HG03442 (cell line): ENCODE measurements around the gene TSNAXIP1.
"Not testable (repeated sequence)": the region's sequence is repeated elsewhere in the genome, so short reads cannot be mapped to it uniquely, and the experiment has no call there.

Experiments used
- ATAC-seq: cut with Tn5 transposase; IDR thresholded peaks from one replicate; pipeline ENCODE4 v1.9.1; 2021; ENCODE audit warnings: mild to moderate bottlenecking, moderate library complexity; ENCODE audit not compliant: unreplicated experiment

Gene TSNAXIP1

GRCh38 chr16:67857547-67858233, 51.0 kb downstream of the TSNAXIP1 start:
- ATAC-seq: no peak

GRCh38 chr16:67858500-67858899, 51.8 kb downstream of the TSNAXIP1 start:
- no peak for ATAC-seq

- ATAC-seq: no peak
Measured at GRCh38 chr16:67860589-67861398, 54.1 kb downstream of the TSNAXIP1 start.

- ATAC-seq: no peak
Measured at GRCh38 chr16:67861877-67862276, 55.2 kb downstream of the TSNAXIP1 start.

GRCh38 chr16:67862623-67863583, 56.2 kb downstream of the TSNAXIP1 start:
- ATAC-seq: no peak

DNA sequence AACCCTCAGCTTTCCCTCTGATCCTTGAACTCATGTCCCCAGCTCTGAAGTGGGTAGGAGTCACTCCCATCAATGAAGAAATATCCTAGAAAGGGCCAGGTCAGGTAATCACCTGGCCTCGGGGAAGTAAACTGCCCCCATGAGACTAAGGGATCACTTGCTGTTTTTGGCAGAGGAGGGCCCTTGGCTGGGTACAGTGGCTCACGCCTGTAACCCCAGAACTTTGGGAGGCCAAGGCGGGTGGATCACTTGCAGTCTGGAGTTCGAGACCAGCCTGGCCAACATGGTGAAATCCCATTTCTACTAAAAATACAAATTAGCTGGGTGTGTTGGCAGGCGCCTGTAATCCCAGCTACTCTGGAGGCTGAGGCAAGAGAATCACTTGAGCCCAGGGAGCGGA, 57.4 kb downstream of the TSNAXIP1 start:
- not testable (repeated sequence) for ATAC-seq

GRCh38 chr16:67864594-67864993, 57.9 kb downstream of the TSNAXIP1 start:
- ATAC-seq: no peak

DNA sequence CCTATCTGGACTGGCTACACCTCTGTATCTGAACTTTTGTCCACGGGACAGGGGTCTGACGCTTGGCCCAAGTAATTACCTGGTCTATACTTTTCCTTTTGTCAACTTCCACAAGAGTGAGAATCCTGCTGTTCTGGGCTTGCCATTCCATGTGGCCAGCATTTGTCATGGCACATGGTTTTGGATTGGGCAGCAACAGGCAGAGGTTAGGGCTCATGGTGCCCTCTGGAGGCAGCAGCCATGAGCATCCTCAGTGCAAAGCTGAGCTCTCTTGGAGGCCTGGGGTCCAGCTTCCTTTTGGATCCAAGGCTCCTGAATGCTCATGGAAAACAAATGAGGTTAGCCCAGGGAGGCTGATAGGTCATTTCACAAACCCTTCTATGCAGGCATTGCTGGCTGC, 58.6 kb downstream of the TSNAXIP1 start:
- no peak for ATAC-seq

- ATAC-seq: no peak
Measured at GRCh38 chr16:67868290-67868689, 61.6 kb downstream of the TSNAXIP1 start.

DNA sequence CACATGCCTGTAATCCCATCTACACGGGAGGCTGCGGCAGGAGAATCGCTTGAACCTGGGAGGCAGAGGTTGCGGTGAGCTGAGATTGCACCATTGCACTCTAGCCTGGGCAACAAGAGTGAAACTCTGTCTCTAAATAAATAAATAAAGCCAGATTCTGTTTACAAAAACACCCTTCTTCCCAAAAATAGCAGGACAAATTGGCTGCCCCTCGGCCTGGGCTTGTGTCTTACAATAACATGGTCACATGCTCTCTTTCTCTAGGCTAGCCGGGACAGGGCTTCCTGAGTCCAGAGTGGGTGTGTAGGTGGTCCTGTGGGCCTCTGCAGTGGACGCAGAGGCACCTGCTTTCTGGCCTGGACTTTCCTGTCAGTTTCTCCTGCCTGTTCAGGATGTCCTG, 63.0 kb downstream of the TSNAXIP1 start:
- no peak for ATAC-seq

GRCh38 chr16:67871256-67871655, 64.6 kb downstream of the TSNAXIP1 start:
- ATAC-seq: no peak

DNA sequence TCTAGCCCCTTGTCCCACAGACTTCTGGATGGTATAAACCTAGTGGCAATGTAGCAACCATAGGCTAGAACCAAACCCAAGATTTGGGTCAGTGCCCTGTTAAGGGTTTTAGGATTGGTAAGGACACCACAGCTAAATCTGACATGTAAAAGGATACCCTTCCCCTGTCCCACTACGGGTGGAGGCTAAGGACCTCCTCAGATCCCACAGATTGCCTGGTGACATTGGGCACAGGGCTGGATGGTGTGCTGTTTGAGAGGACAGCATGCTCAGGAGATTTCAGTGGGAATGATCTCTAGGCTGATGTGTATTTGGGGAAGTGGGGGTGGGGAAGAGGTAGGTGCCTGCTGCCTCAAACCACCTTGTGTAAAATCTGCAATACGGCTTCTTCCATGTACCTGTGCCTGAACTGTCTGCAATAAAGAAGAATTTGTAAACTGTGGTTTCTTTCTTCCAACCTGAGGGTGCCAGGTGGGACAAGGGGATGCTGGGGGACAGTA, 65.5 kb downstream of the TSNAXIP1 start:
- no peak for ATAC-seq

- peak; percentile 74 for ATAC-seq
Measured at GRCh38 chr16:67872631-67873434, 66.1 kb downstream of the TSNAXIP1 start, which contains the start of gene EDC4. Gene EDC4, plus strand, starts transcription at chr16:67873052. Its CDS starts 210 bp downstream, at chr16:67873262.

DNA sequence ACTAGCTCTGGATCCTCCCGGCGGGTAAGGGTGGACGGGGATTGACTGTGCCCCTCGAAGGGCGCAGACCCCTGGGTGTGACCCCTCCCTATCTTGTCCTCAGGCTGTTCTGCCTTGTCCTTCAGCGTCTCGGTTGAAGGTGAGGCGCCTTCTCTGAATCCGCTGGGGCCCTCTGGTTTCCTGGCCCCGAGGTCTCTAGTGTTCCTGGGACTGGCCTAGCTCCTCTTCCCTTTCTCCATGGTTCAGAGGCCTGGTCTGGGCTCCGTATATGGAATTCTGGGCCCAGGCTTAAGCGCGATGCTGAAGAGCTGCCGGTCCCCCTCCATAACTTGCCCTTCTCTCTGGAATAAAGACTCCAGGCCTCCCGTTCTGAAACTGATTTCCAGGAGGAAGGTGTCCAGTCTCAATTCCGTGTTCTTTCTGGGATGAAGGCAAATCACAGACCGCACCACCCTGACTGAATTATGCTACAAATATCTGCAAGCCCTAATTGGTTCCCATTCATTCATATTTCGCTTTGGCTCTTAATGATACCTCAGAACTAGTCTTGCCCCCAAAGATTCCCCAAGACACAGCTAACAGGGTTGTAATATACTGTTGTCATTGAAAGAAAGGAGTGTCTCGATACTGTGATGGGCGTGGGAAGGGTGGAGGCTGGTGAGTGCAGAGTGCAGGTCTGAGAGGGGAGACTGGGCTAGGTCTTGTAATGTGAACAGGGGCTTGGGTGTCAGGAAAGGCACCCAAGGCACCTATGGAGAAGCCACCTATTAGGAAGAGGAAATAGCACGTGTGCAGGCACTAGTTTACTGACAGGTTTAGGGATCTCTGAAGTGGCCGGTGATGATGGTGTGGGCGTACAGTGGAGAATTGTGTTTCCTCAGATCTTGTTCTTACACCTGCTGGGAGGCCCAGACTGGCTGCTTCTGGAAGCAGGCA, 67.0 kb downstream of the TSNAXIP1 start:
- ATAC-seq: peak; percentile 10

DNA sequence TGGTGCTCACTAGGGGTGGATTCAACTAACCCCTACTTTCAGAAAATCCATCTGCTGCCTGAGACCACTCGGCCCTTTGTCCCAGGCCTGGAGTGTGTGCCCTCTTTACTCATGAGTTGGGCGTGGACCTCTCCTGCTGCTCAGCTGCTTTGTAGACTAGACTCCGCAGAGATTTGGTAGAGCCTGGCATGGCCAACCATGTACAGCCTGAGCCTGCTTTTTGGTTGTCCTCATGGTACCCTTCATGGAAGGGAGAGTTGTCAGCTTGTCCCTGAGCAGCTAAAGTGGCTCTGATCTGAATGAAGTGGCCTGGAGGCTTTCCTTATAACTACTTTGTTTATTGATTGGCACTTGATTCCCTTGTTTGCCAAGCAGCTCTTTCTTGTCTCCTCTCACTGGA, 67.7 kb downstream of the TSNAXIP1 start:
- no peak for ATAC-seq

DNA sequence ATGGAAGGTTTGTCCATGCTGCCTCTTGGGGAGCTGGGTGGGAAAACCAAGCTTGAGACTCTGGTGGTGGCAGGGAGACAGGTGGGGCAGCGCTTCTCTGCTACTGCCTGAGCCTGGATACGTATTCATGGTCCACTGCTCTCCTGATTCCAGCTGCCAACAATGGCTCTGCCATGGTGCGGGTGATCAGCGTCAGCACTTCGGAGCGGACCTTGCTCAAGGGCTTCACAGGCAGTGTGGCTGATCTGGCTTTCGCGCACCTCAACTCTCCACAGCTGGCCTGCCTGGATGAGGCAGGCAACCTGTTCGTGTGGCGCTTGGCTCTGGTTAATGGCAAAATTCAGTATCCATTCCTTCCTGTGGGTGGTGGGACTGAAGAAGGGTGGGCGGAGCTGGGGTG, 70.4 kb downstream of the TSNAXIP1 start:
- no peak for ATAC-seq
